Gastrocnemius medialis (tissue), 4 donors: ENCODE results near the gene GPRASP3.

Experiments
- POLR2A ChIP-seq, 2 donors: fragments of 450-650 bp; IDR thresholded peaks; one replicate each; pipeline ENCODE4 v1.6.1; 2017; ENCODE audit warnings: antibody characterized with exemption in 2 of 2, mild to moderate bottlenecking in 2 of 2, moderate library complexity in 2 of 2
- TF ChIP-seq, protein P1 (sequence below), 5 experiments: fragments of 450-650 bp in 3 of 5; fragments of 200-600 bp in 2 of 5; sonication (generic) in 2 of 5; IDR thresholded peaks in 4 of 5; conservative IDR thresholded peaks in 1 of 5; 1 replicate in 4 of 5; 2 replicates in 1 of 5; pipeline ENCODE4 v1.5.1; 2016 to 2019; ENCODE audit warnings: antibody characterized with exemption in 5 of 5, mild to moderate bottlenecking in 3 of 5, moderate library complexity in 3 of 5

DNA sequence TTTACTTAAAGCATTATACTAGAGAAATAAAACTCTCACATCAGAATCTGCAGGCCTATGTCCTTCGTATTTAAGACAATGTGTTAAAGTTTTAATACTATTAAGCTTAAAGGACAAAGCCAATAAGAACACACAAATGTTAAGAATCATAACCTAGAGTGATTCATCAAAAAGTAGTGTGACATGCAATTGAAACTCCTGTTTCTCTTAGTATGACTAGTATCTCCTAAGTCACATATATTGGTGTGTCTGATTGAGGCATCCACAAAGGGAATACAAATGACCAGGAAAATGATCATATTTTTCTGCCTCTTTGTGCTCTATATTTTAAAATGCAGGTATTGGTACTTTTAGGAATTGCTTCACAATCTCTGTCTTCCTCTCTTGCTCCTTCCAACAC is 23.8 kb downstream of the GPRASP3 start:
- TF ChIP-seq, protein P1, sequence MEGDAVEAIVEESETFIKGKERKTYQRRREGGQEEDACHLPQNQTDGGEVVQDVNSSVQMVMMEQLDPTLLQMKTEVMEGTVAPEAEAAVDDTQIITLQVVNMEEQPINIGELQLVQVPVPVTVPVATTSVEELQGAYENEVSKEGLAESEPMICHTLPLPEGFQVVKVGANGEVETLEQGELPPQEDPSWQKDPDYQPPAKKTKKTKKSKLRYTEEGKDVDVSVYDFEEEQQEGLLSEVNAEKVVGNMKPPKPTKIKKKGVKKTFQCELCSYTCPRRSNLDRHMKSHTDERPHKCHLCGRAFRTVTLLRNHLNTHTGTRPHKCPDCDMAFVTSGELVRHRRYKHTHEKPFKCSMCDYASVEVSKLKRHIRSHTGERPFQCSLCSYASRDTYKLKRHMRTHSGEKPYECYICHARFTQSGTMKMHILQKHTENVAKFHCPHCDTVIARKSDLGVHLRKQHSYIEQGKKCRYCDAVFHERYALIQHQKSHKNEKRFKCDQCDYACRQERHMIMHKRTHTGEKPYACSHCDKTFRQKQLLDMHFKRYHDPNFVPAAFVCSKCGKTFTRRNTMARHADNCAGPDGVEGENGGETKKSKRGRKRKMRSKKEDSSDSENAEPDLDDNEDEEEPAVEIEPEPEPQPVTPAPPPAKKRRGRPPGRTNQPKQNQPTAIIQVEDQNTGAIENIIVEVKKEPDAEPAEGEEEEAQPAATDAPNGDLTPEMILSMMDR (IDR thresholded peaks at IDR 0.05 in 4 of 5, conservative IDR thresholded peaks at IDR 0.05 in 1 of 5) = no peak
- no peak for TF ChIP-seq POLR2A (IDR thresholded peaks at IDR 0.05)
